Measurements from ENCODE around the gene RTEL1. TPM values are rescaled to one million over a fixed set of nuclear protein-coding genes. Genes with fewer than 3 reads are reported as not detected.
"Not testable (repeated sequence)": the region's sequence is repeated elsewhere in the genome, so short reads cannot be mapped to it uniquely, and the experiment has no call there.

RTEL1 gene
- total RNA-seq, 3 donors from 2014 or later: 50.6 to 67.7 (median 62.3) TPM

DNA sequence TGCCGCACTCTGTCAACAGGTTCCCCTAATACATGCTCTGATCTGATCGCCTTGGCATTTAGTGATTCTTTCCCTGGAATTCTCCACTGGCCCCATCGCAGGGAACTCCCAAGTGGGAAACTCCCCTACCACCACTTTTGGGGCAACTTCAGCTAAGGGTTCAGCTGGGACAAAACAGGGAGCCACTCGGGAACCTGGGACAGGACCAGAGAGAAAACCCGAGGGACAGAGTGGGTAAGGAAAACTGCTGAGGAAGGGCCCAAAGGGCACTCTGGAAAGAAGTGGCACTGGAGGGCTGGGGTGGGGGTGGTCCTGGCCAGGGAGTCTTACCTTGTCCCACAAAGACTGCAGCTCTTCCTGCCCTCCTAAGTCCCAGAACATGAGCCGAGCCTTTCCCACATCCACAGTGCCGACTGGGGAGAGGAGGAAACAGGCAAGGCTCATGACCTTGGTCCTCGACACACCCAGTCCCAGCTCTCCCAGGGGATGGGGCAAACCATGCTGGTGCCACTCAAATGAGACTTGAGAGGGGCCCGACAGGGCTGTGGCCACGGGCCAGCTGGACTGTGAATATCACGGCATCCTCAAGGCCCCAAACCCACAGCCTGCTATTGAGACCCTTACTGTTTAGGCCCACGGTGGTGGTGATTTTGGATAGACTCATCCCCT lies 48.0 kb downstream of the RTEL1 start:
- no peaks in the 10 kb centered on the region for H3K27me3 Mint-ChIP-seq (ENCODE audit: low read depth)
- no peak for ATAC-seq
- H3K4me1 Mint-ChIP-seq (ENCODE audit: low read depth): peaks cover 41% of the 10 kb centered on the region
- no peaks in the 10 kb centered on the region for H3K9me3 Mint-ChIP-seq
- H3K4me3 Mint-ChIP-seq: peak overlapping the region; percentile 92
- no peak for DNase-seq
- H3K36me3 Mint-ChIP-seq (ENCODE audit: insufficient read depth): peaks cover 26% of the 10 kb centered on the region

DNA sequence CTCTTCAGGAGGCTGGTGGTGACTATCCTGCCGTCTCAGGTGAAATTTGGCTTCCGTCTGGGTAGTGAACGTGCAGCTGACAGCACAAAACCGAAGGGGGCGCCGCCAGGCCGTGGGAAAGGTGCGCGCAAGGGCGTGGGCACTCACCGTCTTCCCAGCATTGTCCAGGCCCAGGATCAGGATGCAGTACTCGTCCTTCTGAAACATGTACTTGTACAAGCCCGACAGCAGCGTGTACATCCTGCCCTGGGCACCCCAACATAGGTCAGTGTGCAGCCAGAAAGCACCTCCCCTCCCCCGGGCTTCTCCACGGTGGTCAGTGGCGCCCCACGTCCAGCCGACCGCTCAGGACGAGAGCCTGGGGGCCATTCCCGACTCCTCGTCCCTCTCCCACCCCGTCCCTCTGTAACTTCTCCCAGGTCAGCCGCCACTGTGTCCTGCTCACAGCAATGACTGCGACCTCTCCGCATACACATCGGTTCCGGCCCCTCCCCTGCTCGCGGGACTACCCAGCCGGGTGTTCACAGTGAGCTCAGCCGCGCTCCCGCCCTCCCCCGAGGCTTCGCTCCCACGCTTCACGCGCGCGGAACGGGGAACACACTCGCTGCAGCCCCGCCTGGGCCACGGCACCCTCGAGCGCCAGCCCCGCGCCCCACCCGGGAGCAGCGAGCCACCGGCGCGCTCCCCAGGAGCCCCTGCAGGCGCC lies 48.9 kb downstream of the RTEL1 start:
- ATAC-seq: peak; percentile 70 to 74

DNA sequence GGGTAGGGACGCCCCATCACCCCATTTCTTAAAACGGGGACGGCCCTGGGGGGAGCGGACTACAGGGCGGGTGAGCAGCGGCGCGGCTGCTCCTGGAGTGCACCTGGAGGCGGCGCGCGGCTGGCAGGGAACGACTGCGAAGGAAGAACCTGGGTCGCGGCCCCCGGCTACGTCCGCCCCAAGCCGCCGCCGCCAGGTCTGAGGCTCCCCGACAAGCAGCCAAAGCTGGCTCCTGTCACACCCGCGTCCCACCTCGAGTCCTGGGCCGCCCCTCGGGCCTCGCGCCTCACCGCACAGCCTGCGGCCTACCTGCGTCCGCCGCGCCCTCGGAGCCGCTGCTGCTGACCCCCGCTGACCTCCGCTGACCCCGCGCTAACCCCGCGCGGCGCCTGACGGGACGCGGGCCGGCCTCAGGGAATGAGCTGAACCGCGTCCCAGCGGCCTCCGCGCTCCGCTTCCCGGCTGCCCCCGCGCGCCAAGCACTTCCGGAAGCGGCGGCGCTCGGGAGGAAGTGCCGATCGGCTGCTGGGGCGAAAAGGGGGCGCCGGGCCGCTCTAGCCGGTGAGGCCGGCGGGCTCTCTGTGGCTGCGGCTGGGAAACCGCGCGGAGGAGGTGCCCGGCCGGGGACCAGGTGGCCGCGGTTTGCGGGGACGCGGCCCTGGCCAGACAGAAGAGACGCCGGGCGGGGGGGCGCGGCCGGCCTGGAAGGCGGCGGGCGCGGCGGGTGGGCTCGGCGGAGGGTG lies 49.6 kb downstream of the RTEL1 start, which contains the start of the genes ARFRP1 and ZGPAT:
ARFRP1 (minus strand) TSS at position 419 of the 743 bp plus-strand sequence. CDS start 885 bp downstream, outside the sequence.
ZGPAT (plus strand) TSS at position 482 of the 743 bp plus-strand sequence. CDS start 542 bp downstream, outside the sequence.
- H3K36me3 Mint-ChIP-seq (ENCODE audit: insufficient read depth): peaks cover 33% of the 10 kb centered on the region
- peak; percentile 87 to 89 for ATAC-seq

More for the DNA sequence above, 48.9 kb downstream of the RTEL1 start:
- H3K4me3 Mint-ChIP-seq: peak overlapping the region; percentile 92
- H3K4me1 Mint-ChIP-seq (ENCODE audit: low read depth): peaks cover 43% of the 10 kb centered on the region
- H3K27me3 Mint-ChIP-seq (ENCODE audit: low read depth): no peaks in the 10 kb centered on the region
- DNase-seq: peak; percentile 67
- peaks cover 28% of the 10 kb centered on the region for H3K36me3 Mint-ChIP-seq (ENCODE audit: insufficient read depth)
- H3K9me3 Mint-ChIP-seq: no peaks in the 10 kb centered on the region

DNA sequence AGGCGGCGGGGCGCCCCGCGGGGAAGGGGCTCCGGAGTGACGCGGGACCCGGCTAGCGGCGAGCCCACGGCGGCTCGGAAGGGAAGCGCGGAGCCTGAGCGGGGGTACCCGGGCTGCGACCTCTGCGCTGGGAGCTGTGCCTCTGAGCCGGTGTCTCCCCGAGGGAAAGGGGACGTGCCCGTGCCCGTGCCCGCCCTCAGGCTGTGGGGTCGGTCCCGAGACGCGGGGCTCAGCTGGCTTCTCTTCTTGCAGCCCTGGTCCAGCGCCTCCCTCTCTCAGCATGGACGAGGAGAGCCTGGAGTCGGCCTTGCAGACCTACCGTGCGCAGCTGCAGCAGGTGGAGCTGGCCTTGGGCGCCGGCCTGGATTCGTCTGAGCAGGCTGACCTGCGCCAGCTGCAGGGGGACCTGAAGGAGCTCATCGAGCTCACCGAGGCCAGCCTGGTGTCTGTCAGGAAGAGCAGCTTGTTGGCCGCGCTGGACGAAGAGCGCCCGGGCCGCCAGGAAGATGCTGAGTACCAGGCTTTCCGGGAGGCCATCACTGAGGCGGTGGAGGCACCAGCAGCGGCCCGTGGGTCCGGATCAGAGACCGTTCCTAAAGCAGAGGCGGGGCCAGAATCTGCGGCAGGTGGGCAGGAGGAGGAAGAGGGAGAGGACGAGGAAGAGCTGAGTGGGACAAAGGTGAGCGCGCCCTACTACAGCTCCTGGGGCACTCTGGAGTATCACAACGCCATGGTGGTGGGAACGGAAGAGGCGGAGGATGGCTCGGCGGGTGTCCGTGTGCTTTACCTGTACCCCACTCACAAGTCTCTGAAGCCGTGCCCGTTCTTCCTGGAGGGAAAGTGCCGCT lies 50.4 kb downstream of the RTEL1 start:
- H3K9me3 Mint-ChIP-seq: no peaks in the 10 kb centered on the region
- peaks cover 31% of the 10 kb centered on the region for H3K36me3 Mint-ChIP-seq (ENCODE audit: insufficient read depth)
- no peaks in the 10 kb centered on the region for H3K27me3 Mint-ChIP-seq (ENCODE audit: low read depth)
- H3K4me3 Mint-ChIP-seq: peak overlapping the region; percentile 85
- peak; percentile 10 to 18 for ATAC-seq
- DNase-seq: no peak
- peaks cover 49% of the 10 kb centered on the region for H3K4me1 Mint-ChIP-seq (ENCODE audit: low read depth)

More for the DNA sequence above, 49.6 kb downstream of the RTEL1 start, which contains the start of the genes ARFRP1 and ZGPAT:
- Mint-ChIP-seq H3K27me3 (ENCODE audit: low read depth) (no peaks in the 10 kb centered on the region), H3K4me3 (peak within 1 kb of the TSS; percentile 92), H3K9me3 (no peaks in the 10 kb centered on the region), H3K4me1 (ENCODE audit: low read depth) (peaks cover 49% of the 10 kb centered on the region)
- DNase-seq: peak; percentile 85

DNA sequence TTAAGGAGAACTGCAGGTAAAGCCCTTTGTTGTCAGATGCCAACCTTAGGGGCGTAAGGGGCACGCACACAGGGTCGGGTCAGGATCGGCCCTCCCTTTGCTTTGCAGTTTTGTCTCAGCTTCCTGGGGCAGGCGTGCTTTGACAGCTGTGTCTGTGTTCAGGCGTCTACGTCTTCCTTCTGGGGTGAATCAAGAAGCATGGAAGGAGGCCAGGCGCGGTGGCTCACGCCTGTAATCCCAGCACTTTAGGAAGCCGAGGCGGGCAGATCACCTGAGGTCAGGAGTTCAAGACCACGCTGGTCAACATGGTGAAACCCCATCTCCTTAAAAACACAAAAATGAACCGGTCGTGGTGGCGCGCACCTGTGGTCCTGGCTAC lies 51.0 kb downstream of the RTEL1 start:
- Mint-ChIP-seq H3K4me1 (ENCODE audit: low read depth) (peaks cover 52% of the 10 kb centered on the region), H3K4me3 (peak overlapping the region; percentile 85), H3K27me3 (ENCODE audit: low read depth) (no peaks in the 10 kb centered on the region), H3K9me3 (no peaks in the 10 kb centered on the region), H3K36me3 (ENCODE audit: insufficient read depth) (peaks cover 34% of the 10 kb centered on the region)
- no peak for ATAC-seq
- no peak for DNase-seq

DNA sequence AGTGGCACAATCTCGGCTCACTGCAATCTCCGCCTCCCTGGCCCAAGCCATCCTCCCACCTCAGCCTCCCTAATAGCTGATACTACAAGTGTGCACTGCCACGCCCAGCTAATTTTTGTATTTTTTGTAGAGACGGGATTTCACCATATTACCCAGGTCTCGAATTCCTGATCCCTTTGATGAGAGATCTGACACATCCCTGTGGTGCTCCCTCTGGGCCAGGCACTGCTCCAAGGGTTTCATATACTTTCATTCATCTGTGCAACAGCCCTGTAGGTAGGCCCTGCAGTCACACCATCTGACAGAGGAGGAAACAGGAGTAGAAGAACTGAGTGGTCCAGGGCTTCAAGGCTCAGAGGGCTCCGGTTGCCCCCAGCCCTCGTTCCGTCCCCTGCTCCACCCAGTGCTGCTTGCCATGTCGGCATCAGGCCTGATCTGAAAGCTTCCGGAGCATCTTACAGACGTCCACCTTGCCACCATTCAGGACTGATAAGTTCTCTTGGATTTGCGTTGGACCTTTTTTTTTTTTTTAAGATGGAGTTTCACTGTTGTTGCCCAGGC lies 53.1 kb downstream of the RTEL1 start:
- no peaks in the 10 kb centered on the region for H3K27me3 Mint-ChIP-seq (ENCODE audit: low read depth)
- peaks cover 53% of the 10 kb centered on the region for H3K4me1 Mint-ChIP-seq (ENCODE audit: low read depth)
- H3K9me3 Mint-ChIP-seq: peaks cover 6% of the 10 kb centered on the region
- peak overlapping the region; percentile 31 for H3K4me3 Mint-ChIP-seq
- peaks cover 42% of the 10 kb centered on the region for H3K36me3 Mint-ChIP-seq (ENCODE audit: insufficient read depth)
- DNase-seq (no peak), ATAC-seq (no peak)

DNA sequence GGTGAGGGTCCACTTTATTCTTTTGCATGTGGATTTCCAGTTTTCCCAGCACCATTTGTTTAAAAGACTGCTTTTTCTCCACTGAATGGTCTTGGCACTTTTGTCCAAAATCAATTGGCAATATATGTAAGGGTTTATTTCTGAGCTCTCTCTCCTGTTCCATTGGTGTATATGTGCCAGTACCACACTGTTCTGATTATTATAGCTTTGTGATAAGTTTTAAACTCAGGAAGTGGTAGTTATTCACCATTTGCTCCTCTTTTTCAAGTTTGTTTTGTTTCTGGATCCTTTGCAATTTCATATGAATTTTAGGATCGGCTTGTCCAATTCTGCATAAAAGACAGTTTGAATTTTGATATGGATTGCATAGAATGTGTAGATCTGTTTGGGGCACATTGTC lies 54.1 kb downstream of the RTEL1 start:
- H3K4me1 Mint-ChIP-seq (ENCODE audit: low read depth): peaks cover 50% of the 10 kb centered on the region
- peaks cover 44% of the 10 kb centered on the region for H3K36me3 Mint-ChIP-seq (ENCODE audit: insufficient read depth)
- no peaks in the 10 kb centered on the region for H3K27me3 Mint-ChIP-seq (ENCODE audit: low read depth)
- H3K9me3 Mint-ChIP-seq: peaks cover 6% of the 10 kb centered on the region
- DNase-seq (no peak), ATAC-seq (no peak)
- H3K4me3 Mint-ChIP-seq: no peak overlapping the region

DNA sequence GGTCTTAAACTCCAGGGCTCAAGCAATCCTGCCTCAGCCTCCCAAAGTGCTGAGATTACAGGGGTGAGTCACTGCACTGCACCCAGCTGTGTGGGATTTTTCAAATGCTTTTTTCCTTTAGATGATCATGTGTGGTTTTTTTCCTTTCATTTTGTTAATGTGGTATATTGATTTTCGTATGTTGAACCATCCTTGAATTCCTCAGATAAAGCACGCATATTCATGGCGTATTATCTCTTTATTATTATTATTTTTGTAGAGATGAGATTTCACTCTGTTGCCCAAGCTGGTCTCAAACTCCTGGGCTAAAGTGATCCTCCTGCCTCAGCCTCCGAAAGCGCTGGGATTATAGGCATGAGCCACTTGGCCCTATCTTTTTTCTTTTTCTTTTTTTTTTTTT lies 56.7 kb downstream of the RTEL1 start:
- H3K4me1 Mint-ChIP-seq (ENCODE audit: low read depth): peaks cover 40% of the 10 kb centered on the region
- peaks cover 49% of the 10 kb centered on the region for H3K36me3 Mint-ChIP-seq (ENCODE audit: insufficient read depth)
- no peak for DNase-seq
- no peak for ATAC-seq
- no peak overlapping the region for H3K4me3 Mint-ChIP-seq
- H3K27me3 Mint-ChIP-seq (ENCODE audit: low read depth): no peaks in the 10 kb centered on the region
- H3K9me3 Mint-ChIP-seq: peaks cover 13% of the 10 kb centered on the region

DNA sequence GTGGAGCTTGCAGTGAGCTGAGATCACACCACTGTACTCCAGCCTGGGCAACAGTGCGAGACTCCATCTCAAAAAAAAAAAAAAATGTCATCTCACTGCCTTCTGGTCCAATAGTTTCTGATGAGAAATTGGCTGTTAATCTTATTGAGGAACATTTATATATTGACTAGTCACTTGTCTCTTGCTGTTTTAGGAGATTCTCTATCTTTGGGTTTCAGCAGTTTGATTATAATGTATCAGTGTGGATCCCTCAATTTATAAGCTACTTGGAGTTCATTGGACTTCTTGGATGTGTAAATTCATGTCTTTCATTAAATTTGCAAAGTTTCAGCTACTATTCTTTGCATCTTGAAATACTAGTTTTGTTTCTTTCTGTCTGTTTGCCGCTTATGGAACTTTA lies 60.9 kb downstream of the RTEL1 start:
- Mint-ChIP-seq H3K4me1 (ENCODE audit: low read depth) (peaks cover 32% of the 10 kb centered on the region), H3K4me3 (no peak overlapping the region), H3K27me3 (ENCODE audit: low read depth) (no peaks in the 10 kb centered on the region)

DNA sequence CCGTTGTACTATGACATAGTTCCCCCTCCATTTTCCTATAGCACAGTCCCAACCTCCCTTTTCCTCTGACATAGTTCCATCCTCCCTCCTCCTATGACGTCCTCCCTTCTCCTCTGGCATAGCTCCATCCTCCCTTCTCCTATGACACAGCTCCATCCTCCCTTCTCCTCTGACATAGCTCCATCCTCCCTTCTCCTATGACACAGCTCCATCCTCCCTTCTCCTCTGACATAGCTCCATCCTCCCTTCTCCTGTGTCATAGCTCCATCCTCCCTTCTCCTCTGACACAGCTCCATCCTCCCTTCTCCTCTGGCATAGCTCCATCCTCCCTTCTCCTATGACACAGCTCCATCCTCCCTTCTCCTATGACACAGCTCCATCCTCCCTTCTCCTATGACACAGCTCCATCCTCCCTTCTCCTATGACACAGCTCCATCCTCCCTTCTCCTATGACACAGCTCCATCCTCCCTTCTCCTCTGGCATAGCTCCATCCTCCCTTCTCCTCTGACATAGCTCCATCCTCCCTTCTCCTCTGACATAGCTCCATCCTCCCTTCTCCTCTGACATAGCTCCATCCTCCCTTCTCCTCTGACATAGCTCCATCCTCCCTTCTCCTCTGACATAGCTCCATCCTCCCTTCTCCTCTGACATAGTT lies 65.0 kb downstream of the RTEL1 start:
- ATAC-seq; H3K4me3 Mint-ChIP-seq; H3K27me3 Mint-ChIP-seq (ENCODE audit: low read depth); DNase-seq: not testable (repeated sequence)
- peaks cover 30% of the 10 kb centered on the region for H3K4me1 Mint-ChIP-seq (ENCODE audit: low read depth)
- peaks cover 31% of the 10 kb centered on the region for H3K36me3 Mint-ChIP-seq (ENCODE audit: insufficient read depth)
- peaks cover 11% of the 10 kb centered on the region for H3K9me3 Mint-ChIP-seq

More for the DNA sequence above, 60.9 kb downstream of the RTEL1 start:
- DNase-seq (no peak), ATAC-seq (no peak)
- peaks cover 43% of the 10 kb centered on the region for H3K36me3 Mint-ChIP-seq (ENCODE audit: insufficient read depth)
- peaks cover 13% of the 10 kb centered on the region for H3K9me3 Mint-ChIP-seq

DNA sequence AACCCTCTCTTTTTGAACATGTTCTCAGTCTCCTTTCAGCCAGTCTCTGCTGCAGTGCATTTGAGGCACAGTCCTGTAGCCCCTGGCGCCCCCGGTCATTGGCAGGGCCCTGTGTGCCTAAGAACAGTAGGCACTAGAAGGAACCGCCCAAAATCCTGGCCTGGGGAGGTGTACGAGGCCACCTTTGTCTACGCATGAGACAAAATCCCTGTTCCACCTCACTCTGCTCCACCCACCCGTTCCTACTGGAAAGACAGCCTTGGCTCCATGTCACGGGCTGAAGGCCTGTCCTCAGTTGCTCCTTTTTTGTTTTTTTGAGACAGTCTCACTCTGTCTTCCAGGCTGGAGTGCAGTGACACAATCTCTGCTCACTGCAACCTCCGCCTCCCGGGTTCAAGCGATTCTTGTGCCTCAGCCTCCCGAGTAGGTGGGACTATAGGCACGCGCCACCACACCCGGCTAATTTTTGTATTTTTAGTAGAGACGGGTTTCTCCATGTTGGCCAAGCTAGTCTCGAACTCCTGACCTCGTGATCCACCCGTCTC lies 72.1 kb downstream of the RTEL1 start:
- not testable (repeated sequence) for H3K9me3 Mint-ChIP-seq; H3K27me3 Mint-ChIP-seq (ENCODE audit: low read depth); H3K4me3 Mint-ChIP-seq; DNase-seq; ATAC-seq
- H3K4me1 Mint-ChIP-seq (ENCODE audit: low read depth): peaks cover 28% of the 10 kb centered on the region
- peaks cover 19% of the 10 kb centered on the region for H3K36me3 Mint-ChIP-seq (ENCODE audit: insufficient read depth)

DNA sequence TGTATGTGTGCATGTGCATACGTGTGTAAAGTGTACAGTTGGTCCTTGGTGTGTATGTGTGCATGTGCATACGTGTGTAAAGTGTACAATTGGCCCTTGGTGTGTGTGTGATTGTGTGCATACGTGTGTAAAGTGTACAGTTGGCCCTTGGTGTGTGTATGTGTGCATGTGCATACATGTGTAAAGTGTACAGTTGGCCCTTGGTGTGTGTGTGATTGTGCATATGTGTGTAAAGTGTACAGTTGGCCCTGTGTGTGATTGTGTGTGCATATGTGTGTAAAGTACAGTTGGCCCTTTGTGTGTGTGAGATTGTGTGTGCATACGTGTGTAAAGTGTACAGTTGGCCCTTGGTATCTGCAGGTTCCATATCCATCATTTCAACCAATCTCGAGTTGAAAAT lies 73.3 kb downstream of the RTEL1 start:
- H3K4me1 Mint-ChIP-seq (ENCODE audit: low read depth): peaks cover 35% of the 10 kb centered on the region
- H3K9me3 Mint-ChIP-seq: no peaks in the 10 kb centered on the region
- peaks cover 16% of the 10 kb centered on the region for H3K36me3 Mint-ChIP-seq (ENCODE audit: insufficient read depth)
- H3K4me3 Mint-ChIP-seq: no peak overlapping the region
- no peak for ATAC-seq
- DNase-seq: no peak
- no peaks in the 10 kb centered on the region for H3K27me3 Mint-ChIP-seq (ENCODE audit: low read depth)

Measured in activated T-cell treated with anti-CD3 and anti-CD28 coated beads, Interleukin-2, amount 50 U/mL, for 4 hours (primary cell).